Left hindlimb (tissue), 1 donor: ENCODE measurements around the gene GET3.
A peak's percentile ranks its signal among the peaks of the same experiment; 100 is the strongest.

Source experiments
- DNase-seq: peaks from one replicate; pipeline ENCODE4 v3.0.0-alpha.2; 2018

Gene GET3

DNA sequence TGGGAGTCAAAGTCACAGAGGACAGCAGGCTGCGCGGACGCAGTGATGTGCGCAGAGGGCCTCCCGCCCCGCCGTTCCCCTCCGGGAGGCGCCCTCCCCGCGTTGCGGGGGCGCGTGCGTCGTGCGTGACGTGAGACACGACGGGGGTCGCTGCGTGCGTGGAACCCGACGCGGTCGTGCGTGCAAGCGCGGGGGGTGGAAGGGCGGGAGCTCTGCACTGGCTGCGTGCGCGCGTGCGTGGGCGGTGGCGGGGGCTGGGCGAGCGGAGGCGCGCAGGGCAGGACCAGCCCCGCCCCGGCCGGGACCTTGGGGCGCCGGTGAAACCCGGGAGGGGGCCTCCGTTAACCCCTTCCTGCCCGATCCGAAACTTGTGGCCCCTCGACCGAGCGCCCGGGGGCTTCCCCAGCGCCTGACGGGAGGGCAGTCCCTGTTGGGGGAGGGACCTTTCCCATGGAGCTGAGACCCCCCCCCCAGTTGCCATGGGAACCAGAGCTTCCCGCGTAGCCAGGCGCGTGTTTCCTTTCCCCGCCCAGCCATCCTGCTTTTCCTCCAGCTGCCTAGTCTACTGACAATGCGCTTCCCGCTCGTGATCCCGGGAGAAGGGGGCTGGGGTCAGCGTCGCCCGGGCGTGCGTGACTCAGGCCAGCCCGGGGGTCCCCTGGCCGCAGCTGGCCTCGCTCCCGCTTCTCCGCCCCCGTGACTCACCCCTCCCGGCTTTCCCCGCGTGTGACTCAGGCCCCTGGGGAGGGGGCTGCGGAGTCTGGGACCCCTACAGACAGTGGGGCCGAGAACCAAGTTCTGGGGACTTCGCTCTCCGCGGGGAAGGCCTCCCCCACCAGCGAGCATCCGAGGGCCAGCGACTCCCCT, 45.4 kb downstream of the GET3 start:
- DNase-seq: peak; percentile 93

DNA sequence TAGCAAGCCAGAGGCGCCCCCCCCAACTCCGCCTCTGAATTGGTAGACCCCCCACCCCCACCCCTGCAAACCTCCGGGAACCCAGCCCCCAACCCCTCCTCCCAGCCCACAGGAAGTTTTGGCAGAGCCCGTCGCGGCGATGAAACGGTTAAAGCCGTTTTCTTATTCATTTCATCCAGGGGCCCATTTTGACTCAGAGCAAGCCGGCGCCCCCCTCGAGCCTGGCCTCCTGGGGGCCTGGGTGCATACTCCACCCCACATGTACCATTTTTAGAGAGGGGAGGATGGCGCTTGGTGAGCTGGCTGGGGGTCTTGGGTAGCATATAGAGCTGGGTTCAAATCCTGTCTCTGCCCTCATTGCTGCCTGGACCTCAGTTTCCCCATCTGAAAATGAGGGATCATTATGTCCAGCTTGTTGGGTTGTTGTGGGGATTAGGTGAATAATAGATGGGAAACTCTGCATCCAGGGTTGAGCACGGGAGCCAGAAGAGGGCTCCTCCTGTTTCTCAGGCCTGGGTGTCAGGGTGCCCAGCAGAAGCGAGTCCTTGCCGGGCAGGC, 46.1 kb downstream of the GET3 start:
- no peak for DNase-seq

DNA sequence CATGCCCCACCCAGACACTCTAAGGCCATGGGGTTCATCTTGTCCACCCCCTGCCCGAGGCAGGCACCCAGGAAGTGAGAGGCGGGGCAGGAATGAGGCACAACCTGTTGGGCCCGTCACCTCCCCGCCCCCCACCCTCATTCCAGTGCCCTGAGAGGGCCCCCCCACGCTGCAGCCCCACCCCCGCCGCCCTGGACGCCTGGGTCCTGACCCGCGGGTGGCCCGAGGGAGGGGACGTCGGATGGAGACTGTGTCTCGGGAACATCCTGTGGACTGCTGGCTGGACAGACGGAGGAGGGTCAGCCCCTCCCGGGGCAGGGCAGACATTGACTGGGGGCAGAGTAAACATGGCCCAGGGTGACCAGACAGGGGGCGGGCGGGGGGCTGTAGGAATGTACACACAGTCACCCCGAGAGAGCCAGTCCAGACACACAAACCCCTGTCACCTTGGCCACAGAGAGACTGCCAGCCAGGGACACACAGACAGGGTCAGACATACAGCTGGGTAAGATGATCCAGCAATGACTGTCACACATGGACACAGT, 46.6 kb downstream of the GET3 start:
- DNase-seq: no peak

DNA sequence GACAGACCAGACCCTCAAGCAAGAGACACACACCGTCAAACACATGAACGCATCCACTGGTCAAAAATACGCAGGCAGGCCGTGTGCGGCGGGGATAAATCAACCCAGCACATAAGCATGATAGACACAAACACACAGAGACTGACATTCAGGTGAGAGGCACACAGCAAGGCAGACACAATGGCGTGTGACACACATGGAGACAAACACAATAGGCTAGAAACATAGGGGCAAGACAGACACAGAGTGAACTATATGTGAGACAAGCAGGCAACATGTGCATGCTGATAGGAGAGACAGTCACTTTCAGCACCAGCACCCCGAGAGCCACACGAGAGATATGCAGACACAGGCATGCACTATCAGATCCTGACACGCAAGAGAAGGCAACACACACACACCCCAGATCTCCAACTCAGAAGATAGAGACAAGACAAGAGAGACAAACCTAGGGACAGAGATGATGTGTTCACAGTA, 47.1 kb downstream of the GET3 start:
- DNase-seq: no peak

DNA sequence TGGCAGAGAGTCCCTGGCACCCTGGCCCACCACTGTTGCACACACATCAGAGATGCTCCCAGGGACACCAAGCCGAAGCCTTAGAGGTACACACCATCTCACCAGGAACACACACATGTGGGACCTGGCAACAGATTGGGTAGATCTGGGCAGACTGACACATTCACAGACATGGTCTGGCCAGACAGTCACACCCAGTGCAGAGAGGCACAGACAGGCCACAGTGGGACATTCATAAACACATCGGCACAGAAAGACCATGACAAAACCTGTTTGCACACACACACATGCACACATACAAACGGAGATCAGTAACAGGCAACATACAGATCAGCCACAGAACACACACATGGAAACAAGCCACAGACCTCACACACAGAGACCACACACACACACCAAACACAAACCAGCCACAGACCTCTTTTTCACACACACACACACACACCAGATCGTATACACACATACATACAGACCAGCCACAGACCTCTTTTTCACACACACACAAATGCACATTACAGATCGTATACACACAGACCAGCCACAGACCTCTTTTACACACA, 47.7 kb downstream of the GET3 start:
- no peak for DNase-seq

DNA sequence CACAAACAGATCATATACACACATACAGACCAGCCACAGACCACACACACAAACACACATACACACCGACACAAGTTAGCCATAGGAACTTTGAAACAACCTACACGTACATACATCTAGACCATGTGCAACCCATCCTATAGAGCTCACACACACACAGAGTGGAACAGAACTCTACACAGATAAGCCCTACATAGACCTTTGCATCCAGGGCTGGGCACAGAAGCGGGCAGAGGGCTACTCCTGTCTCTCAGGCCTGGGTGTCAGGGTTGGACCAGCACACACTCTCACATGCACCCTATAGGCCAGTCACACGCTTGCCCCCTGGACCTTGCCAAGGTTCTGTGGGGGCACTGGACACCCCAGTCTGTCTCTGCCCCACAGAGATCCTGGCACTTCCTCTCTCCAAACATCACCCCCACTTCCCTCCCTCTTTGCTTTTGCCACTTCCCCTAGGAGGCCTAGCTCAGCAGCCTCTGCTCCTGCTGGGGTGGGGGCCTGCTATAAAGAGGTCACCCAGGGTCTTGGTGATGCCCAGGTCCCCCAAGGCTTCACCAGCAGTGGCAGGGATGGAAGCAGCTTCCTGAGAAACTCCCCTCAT, 48.2 kb downstream of the GET3 start:
- no peak for DNase-seq

DNA sequence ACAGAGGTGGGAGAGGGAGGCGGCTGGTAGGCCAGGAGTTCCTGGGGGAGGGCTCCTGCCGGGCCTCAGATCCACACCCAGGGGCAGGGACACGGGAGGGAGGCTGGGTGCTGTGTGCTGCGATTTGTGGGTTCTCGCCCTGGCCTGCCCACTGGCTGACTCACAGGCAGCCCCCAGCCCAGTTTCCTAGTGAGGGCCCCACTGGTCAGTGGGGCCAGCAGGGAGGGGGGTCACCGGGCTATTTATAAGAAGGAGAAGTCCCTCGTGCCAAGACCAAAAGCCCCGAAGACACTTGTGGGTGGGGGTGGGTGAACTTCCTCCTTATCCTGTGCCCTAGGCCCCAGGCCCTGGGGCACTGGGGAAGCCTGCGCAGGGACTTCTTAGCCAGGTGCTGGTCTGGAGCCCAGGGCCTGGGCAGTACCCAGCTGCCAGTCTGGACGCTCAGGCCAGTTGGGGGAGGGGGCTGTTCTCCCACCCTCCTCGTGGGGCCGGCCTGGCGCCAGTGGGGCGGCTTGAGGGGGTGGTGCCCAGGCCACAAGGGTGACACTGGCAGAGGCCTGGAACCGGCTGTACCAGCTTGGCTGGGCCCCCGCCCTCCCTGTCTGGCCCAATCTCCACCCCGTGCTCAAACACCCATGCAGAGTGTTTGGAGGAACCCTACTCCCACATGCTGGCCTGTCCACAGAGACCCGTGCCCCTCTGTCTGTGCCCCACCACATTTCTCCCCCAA, 49.0 kb downstream of the GET3 start:
- no peak for DNase-seq

DNA sequence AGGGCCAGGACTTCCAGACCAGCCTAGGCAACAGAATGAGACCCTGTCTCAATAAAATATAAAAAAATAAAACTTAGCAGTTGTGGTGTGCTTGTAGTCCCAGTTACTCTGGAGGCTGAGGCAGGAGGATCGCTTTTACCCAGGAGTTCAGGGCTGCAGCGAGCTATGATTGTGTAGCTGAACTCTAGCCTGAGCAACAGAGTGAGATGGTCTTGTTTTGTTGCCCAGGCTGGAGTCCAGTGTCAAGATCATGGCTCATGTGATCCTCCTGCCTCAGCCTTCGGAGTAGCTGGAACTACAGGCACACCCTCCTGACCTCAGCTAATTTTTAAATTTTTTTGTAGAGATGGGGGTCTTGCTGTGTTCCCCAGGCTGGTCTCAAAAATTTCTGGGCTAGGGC, 49.7 kb downstream of the GET3 start:
- no peak for DNase-seq

DNA sequence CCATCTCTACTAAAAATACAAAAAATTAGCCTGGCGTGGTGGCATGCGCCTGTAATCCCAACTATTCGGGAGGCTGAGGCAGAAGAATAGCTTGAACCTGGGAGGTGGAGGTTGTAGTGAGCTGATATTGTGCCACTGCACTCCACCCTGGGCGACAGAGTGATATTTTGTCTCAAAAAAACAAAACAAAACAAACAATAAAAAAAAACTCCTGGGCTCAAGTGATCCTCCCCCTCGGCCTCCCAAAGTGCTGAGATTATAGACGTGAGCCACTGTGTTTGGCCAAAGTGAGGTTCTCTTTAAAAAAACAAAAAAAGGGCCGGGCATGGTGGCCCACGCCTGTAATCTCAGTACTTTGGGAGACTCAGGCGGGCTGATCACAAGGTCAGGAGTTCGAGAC, 50.2 kb downstream of the GET3 start:
- no peak for DNase-seq

DNA sequence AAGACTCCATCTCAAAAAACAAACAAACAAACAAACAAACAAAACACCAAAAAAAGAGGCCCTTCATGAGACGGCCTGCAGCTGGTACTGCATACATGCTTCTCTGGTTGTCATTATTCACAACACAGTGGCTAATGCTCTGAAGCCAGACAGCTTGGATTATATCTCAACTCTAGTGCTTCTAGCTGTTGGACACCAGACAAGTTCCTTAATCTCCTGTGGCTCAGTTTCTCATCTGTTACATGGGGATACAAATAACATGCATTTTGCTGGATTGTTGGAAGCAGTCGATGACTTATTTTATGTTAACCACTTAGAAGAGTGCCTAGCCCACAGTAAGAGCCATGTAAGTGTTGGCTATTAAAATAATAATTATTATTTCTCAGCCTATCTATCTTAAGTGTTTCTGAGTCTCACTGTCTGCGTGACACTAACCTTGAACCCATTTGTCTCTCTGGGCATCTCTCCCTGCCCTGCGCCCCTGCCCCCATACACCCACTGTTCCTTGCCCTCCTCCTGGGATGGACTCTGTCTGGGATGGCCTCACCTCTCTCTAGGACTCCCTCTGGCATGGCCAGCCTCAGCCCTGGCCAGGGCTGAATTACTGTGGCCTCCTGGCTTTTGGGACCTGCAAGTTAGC, 50.9 kb downstream of the GET3 start:
- no peak for DNase-seq

DNA sequence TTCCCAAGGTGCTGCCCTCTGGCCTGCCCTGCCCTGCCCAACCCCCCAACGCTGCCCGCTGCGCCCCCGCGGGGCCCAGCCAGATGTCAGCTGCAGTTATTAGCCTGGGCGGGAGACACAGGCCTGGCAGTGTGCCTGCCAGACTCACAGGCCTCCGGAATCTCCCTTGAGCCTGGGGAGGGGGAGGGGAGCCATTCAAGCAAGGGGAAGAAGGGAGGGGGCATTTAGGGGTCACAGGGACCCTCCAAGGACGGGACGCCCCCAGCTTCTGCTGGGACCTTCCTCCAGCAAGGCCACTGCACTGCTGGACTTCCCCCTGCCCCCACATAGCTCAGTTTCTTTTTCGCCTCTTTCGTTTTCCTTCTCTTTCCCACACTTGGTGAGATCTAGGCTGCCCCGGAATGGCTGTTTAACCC, 51.4 kb downstream of the GET3 start:
- peak; percentile 86 for DNase-seq

DNA sequence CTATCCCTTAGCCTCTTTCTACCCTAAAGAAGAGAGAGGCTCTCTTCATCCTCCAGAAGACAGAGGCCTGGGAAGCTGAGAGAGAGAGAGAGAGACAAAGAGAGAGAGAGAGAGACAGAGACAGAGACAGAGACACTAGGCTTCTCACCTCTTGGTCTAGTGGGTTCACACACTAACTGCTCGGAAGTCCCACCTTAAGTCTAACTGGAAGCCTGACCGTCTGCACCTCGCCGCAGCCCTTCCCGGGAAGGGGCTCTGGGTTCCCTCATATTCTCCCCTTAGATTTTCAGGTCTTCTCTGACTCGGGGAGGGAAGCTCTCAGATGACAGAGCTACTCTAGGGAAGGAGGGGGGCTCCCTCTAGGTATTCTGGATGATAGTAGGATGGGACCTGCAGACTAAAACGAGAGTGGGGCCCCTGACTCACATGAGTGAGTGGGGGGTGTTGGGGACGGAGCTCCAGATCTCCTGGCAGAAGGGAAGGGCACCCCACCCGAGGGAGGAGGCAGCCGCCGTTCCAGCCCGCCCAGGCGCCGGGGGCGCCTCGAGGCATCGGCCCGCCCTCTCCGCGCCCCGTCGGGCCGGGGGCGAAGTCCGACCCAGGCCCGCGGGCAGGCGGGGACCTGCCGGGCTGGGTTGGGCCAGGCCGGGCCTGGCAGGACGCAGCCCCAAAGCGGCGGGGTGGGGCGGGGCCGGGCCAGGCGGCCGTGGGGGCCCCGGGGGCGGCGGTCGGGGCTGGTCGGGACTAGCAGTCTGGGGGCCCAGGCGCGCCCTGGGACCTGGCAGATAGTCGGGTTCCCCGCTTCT, 52.0 kb downstream of the GET3 start:
- DNase-seq: no peak

DNA sequence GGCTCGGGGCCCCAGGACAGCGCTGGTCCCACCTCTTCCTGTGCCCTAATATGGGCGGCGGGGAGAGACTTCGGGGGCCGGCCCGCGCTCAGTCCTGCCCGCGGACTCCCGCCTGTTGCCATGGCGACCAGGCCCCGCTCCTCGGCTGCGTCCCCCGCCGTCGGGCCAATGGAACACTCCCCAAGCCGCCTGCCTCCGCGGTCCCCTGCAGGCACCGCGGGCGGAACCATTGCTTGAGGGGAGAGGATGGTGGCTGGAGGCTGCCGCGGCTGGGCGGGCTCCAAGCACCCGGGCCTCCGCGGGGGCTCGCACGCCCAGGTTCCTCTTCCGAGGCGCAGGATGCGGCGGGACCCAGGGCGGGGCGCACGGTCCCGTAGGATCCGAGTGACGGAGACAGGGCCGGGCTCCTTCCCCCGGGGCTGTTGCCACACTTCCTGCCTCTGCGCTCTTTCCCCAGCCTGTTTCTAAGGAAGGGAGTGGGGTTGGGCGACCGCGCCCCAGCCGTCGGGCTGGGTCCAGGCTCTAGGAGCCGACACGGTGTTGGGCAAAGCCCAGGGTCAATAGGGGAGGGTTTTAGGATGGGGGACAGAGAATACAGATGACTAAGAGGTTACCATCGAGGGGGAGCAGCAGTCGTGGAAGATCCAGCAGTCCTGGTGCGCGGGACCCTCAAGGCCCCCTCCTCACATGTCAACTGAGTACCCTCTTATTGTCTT, 52.8 kb downstream of the GET3 start:
- DNase-seq: peak; percentile 97

DNA sequence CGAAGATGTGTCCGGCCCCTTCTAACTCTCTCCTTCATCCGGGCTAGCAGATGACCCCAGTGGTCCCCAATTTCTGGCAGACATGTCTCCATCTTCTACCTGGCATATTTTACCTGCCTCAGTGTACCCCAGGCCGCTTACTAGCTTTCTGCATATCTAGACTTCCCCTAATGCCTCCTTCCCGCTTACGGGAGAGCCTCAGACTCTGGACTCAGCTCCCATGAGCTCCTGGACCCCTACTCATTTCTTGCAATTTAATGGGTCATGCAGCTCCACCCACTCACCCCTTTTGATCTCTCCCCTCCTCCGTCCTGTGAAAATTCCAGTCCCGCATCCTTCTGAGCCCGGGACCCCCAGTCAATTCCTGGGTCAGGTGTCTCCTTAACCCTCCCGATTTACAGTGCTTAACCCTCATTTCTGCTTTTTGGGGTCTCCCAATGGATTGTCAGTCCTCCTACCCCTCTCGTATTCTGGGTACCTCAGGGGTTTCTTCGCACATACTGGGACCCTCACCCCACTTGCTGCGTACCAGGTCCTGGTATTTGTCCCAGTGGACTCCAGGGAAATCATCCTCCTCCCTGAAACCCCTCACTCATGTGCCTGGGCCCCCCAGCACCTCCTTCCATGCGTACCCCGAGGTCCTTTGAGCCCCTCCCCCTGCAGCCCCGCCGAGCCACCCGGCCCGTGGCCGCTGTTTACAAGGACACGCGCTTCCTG, 53.5 kb downstream of the GET3 start:
- no peak for DNase-seq

DNA sequence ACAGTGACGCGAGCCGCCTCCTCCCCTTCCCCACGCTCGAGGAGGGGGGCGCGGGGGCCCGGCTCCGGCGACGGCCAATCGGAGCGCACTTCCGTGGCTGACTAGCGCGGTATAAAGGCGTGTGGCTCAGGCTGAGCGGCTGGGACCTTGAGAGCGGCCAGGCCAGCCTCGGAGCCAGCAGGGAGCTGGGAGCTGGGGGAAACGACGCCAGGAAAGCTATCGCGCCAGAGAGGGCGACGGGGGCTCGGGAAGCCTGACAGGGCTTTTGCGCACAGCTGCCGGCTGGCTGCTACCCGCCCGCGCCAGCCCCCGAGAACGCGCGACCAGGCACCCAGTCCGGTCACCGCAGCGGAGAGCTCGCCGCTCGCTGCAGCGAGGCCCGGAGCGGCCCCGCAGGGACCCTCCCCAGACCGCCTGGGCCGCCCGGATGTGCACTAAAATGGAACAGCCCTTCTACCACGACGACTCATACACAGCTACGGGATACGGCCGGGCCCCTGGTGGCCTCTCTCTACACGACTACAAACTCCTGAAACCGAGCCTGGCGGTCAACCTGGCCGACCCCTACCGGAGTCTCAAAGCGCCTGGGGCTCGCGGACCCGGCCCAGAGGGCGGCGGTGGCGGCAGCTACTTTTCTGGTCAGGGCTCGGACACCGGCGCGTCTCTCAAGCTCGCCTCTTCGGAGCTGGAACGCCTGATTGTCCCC, 54.2 kb downstream of the GET3 start, which contains the start of gene JUNB:
JUNB (plus strand) TSS at position 142 of the 706 bp plus-strand sequence; CDS start at position 428, 286 bp downstream.
- peak; percentile 98 for DNase-seq

DNA sequence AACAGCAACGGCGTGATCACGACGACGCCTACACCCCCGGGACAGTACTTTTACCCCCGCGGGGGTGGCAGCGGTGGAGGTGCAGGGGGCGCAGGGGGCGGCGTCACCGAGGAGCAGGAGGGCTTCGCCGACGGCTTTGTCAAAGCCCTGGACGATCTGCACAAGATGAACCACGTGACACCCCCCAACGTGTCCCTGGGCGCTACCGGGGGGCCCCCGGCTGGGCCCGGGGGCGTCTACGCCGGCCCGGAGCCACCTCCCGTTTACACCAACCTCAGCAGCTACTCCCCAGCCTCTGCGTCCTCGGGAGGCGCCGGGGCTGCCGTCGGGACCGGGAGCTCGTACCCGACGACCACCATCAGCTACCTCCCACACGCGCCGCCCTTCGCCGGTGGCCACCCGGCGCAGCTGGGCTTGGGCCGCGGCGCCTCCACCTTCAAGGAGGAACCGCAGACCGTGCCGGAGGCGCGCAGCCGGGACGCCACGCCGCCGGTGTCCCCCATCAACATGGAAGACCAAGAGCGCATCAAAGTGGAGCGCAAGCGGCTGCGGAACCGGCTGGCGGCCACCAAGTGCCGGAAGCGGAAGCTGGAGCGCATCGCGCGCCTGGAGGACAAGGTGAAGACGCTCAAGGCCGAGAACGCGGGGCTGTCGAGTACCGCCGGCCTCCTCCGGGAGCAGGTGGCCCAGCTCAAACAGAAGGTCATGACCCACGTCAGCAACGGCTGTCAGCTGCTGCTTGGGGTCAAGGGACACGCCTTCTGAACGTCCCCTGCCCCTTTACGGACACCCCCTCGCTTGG, 55.0 kb downstream of the GET3 start:
- peak; percentile 74 for DNase-seq

DNA sequence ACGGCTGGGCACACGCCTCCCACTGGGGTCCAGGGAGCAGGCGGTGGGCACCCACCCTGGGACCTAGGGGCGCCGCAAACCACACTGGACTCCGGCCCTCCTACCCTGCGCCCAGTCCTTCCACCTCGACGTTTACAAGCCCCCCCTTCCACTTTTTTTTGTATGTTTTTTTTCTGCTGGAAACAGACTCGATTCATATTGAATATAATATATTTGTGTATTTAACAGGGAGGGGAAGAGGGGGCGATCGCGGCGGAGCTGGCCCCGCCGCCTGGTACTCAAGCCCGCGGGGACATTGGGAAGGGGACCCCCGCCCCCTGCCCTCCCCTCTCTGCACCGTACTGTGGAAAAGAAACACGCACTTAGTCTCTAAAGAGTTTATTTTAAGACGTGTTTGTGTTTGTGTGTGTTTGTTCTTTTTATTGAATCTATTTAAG, 55.6 kb downstream of the GET3 start:
- no peak for DNase-seq
